Psoas muscle (tissue), 8 donors: Measurements from ENCODE around the gene CENPC. TPM values are rescaled to one million over a fixed set of nuclear protein-coding genes. Genes with fewer than 3 reads are reported as not detected.
"Not testable (repeated sequence)": the region's sequence is repeated elsewhere in the genome, so short reads cannot be mapped to it uniquely, and the experiment has no call there.

Experiments used
- ATAC-seq, 4 donors: fragments of 200-7000 bp; cut with Tn5 transposase; one replicate each; pipeline ENCODE4 v1.9.1; 2020; ENCODE audit warnings: moderate library complexity in 3 of 4, mild to moderate bottlenecking in 2 of 4
- DNase-seq, 2 donors: peaks; one replicate each; pipeline ENCODE4 v3.0.0-alpha.2; 2020
- H3K27ac ChIP-seq: fragments of 200-600 bp; one replicate; pipeline ENCODE4 v1.8.0; 2022
- H3K27me3 ChIP-seq, 3 donors: fragments of 200-600 bp in 1 of 3; one replicate each; pipeline versions ENCODE4 v1.6.1 to v1.8.0; 2013 to 2022; ENCODE audit warnings: low read length in 2 of 3, mild to moderate bottlenecking in 2 of 3, moderate library complexity in 1 of 3; ENCODE audit not compliant: insufficient read depth in 3 of 3
- H3K36me3 ChIP-seq, 2 donors: fragments of 200-600 bp in 1 of 2; one replicate each; pipeline versions ENCODE4 v1.6.1 to v1.8.0; 2013 to 2022; ENCODE audit warnings: low read depth in 1 of 2, mild to moderate bottlenecking in 1 of 2, moderate library complexity in 1 of 2; ENCODE audit not compliant: insufficient read depth in 1 of 2
- H3K4me1 ChIP-seq: fragments of 200-600 bp; one replicate; pipeline ENCODE4 v1.8.0; 2022
- H3K4me3 ChIP-seq: fragments of 200-600 bp; one replicate; pipeline ENCODE4 v1.8.0; 2022; ENCODE audit warnings: mild to moderate bottlenecking
- H3K9me3 ChIP-seq: fragments of 200-600 bp; one replicate; pipeline ENCODE4 v1.8.0; 2022
- WGBS, 3 donors: extraction: QIAGEN DNeasy Blood & Tissue Kit; methylation state at CpG; one replicate each; pipeline versions ENCODE4 v1.1.6 to v1.1.7; 2013; 5-methylcytosine and 5-hydroxymethylcytosine counted together
- intact Hi-C, 2 donors: fragments of 100-400 bp; cut with DNase I; formaldehyde crosslinking; loops; one replicate each; pipeline versions ENCODE4 v1.11.0 to v1.14.2; 2022
- polyA plus RNA-seq, 3 donors: library from polyadenylated mRNA; stranded (reverse); fragments of 200-250 nt; gene quantifications; one replicate each; pipeline ENCODE4 v1.2.3, GENCODE V29; 2013
- total RNA-seq, 4 donors: library from RNA; stranded (reverse); fragmentation: NEBNext Ultra II Directional in 2 of 4; extraction: Animal tissue kit (Norgen Biotek cat#: 25700) in 2 of 4; gene quantifications; one replicate each; pipeline versions ENCODE4 v1.2.1 to v1.2.4, GENCODE V29; 2021 to 2023
- TF ChIP-seq, protein P1 (sequence below): fragments of 200-600 bp; IDR thresholded peaks from one replicate; pipeline ENCODE4 v1.8.0; 2022; ENCODE audit warnings: antibody characterized with exemption
- donor health status: healthy with polysubstance abuse.
- donor health status: DM: no; HTN: no; CAD: no; lungs with moderate emphysema.
- donor health status: Bipolar disorder and iron deficiency.
- donor health status: healthy.
- donor health status: DM: yes; HTN: yes; CAD: no.
- donor health status: DM: no; HTN: no; CAD: no.
- donor health status: DM: no; HTN: no; CAD: no.
- donor health status: DM: yes; HTN: yes; CAD: no.

CENPC gene
- total and polyA plus RNA-seq, 7 donors: 1.5 to 5.6 (median 3.5) TPM

- intact Hi-C loops: no loop called here
- no peaks in the 10 kb centered on the region for H3K36me3 ChIP-seq
- no peak overlapping the region for H3K4me3 ChIP-seq
- ATAC-seq (no peak), DNase-seq (no peak)
- no peaks in the 10 kb centered on the region for H3K4me1 ChIP-seq
- TF ChIP-seq, protein P1, sequence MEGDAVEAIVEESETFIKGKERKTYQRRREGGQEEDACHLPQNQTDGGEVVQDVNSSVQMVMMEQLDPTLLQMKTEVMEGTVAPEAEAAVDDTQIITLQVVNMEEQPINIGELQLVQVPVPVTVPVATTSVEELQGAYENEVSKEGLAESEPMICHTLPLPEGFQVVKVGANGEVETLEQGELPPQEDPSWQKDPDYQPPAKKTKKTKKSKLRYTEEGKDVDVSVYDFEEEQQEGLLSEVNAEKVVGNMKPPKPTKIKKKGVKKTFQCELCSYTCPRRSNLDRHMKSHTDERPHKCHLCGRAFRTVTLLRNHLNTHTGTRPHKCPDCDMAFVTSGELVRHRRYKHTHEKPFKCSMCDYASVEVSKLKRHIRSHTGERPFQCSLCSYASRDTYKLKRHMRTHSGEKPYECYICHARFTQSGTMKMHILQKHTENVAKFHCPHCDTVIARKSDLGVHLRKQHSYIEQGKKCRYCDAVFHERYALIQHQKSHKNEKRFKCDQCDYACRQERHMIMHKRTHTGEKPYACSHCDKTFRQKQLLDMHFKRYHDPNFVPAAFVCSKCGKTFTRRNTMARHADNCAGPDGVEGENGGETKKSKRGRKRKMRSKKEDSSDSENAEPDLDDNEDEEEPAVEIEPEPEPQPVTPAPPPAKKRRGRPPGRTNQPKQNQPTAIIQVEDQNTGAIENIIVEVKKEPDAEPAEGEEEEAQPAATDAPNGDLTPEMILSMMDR: no peak
- no peak overlapping the region for H3K27ac ChIP-seq
- no peaks in the 10 kb centered on the region for H3K27me3 ChIP-seq
- H3K9me3 ChIP-seq: no peaks in the 10 kb centered on the region
Observed at GRCh38 chr4:67448621-67449020, 96.7 kb downstream of the CENPC start.

- Histone ChIP-seq H3K4me3 (no peak overlapping the region), H3K27ac (no peak overlapping the region), H3K4me1 (no peaks in the 10 kb centered on the region), H3K36me3 (no peaks in the 10 kb centered on the region), H3K9me3 (no peaks in the 10 kb centered on the region), H3K27me3 (no peaks in the 10 kb centered on the region)
- intact Hi-C loops: no loop called here
- ATAC-seq (no peak), DNase-seq (no peak)
- TF ChIP-seq, protein P1: no peak
- 97 to 98% (median 97%) methylated on average over 1 of the region's 1 CpG for WGBS, 3 donors
Observed at GRCh38 chr4:67447873-67448272, 97.4 kb downstream of the CENPC start.

DNA sequence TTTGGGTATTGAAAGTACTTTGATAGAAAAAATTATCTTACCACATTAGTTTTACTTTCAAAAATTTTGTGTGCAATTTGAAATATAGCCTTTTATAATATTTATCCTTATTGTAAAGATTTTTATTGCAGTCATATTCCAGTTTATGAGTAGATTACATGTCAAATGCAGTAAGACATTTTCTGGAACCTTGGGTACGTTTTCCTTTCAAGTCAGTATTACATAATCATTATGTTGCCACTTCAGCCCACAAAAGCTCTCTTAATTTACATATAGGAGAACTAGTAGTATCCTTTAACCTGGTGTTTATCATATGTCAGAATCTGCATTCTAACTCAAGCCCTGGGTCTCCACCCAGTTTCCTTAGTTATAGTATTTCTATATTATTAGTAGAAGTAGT, 98.5 kb downstream of the CENPC start:
- intact Hi-C loops: no loop called here
- Histone ChIP-seq H3K4me3 (no peak overlapping the region), H3K36me3 (no peaks in the 10 kb centered on the region), H3K27me3 (no peaks in the 10 kb centered on the region), H3K27ac (no peak overlapping the region), H3K9me3 (no peaks in the 10 kb centered on the region), H3K4me1 (no peaks in the 10 kb centered on the region)
- 92 to 98% (median 98%) methylated on average over 1 of the region's 1 CpG for WGBS, 3 donors
- ATAC-seq (no peak), DNase-seq (no peak)
- TF ChIP-seq, protein P1: no peak

DNA sequence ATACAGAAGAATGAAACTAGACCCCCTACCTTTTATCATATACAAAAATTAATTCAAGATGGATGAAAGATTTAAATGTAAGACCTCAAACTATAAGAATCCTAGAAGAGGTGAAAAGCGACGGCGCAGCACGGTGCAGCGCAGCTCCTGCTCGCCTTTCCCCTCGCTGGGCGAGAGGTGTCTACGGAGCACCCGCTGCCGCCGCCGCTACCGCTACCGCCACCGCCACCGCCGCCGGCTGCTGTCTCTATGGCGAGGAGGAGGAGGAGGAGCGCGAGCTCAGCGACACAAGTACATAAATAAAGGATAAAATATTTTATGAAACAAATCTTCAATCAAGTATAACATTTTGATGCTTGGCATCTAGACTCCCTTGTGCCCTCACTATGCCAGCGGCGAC, 99.4 kb downstream of the CENPC start:
- WGBS, 3 donors: 61 to 72% (median 71%) methylated on average over 25 of the region's 25 CpGs
- H3K27ac ChIP-seq, H3K4me3 ChIP-seq, DNase-seq, intact Hi-C loops, H3K9me3 ChIP-seq, H3K4me1 ChIP-seq, ATAC-seq, H3K27me3 ChIP-seq, H3K36me3 ChIP-seq: not testable (repeated sequence)

GRCh38 chr4:67438975-67439374, 106.3 kb downstream of the CENPC start:
- H3K4me1 ChIP-seq: no peaks in the 10 kb centered on the region
- WGBS, 3 donors: 89 to 92% (median 89%) methylated on average over 4 of the region's 4 CpGs
- no peaks in the 10 kb centered on the region for H3K27me3 ChIP-seq
- no peaks in the 10 kb centered on the region for H3K36me3 ChIP-seq
- DNase-seq: no peak
- TF ChIP-seq, protein P1: no peak
- H3K27ac ChIP-seq: no peak overlapping the region
- ATAC-seq: no peak
- H3K4me3 ChIP-seq: no peak overlapping the region
- intact Hi-C loops: no loop called here
- no peaks in the 10 kb centered on the region for H3K9me3 ChIP-seq
